Trophoblast cell (in vitro differentiated cells and primary cell): ENCODE data around the gene SCN4A.

ENCODE experiments used
- DNase-seq, 2 donors: peaks; one replicate each; pipeline ENCODE4 v3.0.0-alpha.2; 2016
- H2AFZ ChIP-seq: 2 replicates; pipeline ENCODE4 v1.6.1; 2013; ENCODE audit warnings: low read length, moderate library complexity, mild to moderate bottlenecking; ENCODE audit not compliant: insufficient read depth, poor library complexity
- H2AK5ac ChIP-seq: 2 replicates; pipeline ENCODE4 v1.6.1; 2013; ENCODE audit warnings: mild to moderate bottlenecking, low read length
- H2BK120ac ChIP-seq: 2 replicates; pipeline ENCODE4 v1.6.1; 2013; ENCODE audit warnings: low read length, mild to moderate bottlenecking, moderate library complexity; ENCODE audit not compliant: insufficient read depth, poor library complexity
- H2BK12ac ChIP-seq: 2 replicates; pipeline ENCODE4 v1.6.1; 2013; ENCODE audit warnings: mild to moderate bottlenecking, low read length, moderate library complexity
- H2BK5ac ChIP-seq: 2 replicates; pipeline ENCODE4 v1.6.1; 2013; ENCODE audit warnings: low read length, low read depth, moderate library complexity, mild to moderate bottlenecking; ENCODE audit not compliant: poor library complexity
- H3K14ac ChIP-seq: 2 replicates; pipeline ENCODE4 v1.6.1; 2013; ENCODE audit warnings: mild to moderate bottlenecking, low read length
- H3K18ac ChIP-seq: 2 replicates; pipeline ENCODE4 v1.6.1; 2013; ENCODE audit warnings: mild to moderate bottlenecking, low read length
- H3K23ac ChIP-seq: 2 replicates; pipeline ENCODE4 v1.6.1; 2013; ENCODE audit warnings: low read length
- H3K27ac ChIP-seq: 2 replicates; pipeline ENCODE4 v1.5.1; 2013; ENCODE audit warnings: low read depth, mild to moderate bottlenecking, inconsistent platforms, low read length, moderate library complexity
- H3K27me3 ChIP-seq: 2 replicates; pipeline ENCODE4 v1.6.1; 2013; ENCODE audit warnings: inconsistent platforms, mild to moderate bottlenecking, low read length, moderate library complexity; ENCODE audit not compliant: insufficient read depth
- H3K36me3 ChIP-seq, 2 experiments: 1 replicate in 1 of 2; 2 replicates in 1 of 2; pipeline ENCODE4 v1.6.1; 2013; ENCODE audit warnings: low read length in 2 of 2, mild to moderate bottlenecking in 2 of 2, moderate library complexity in 1 of 2; ENCODE audit not compliant: insufficient read depth in 2 of 2, control insufficient read depth in 1 of 2
- H3K4ac ChIP-seq: 2 replicates; pipeline ENCODE4 v1.6.1; 2013; ENCODE audit warnings: low read depth, mild to moderate bottlenecking, low read length, moderate library complexity
- H3K4me1 ChIP-seq, 2 experiments: 1 replicate in 1 of 2; 2 replicates in 1 of 2; pipeline ENCODE4 v1.6.1; 2013; ENCODE audit warnings: low read length in 2 of 2, mild to moderate bottlenecking in 2 of 2, moderate library complexity in 1 of 2; ENCODE audit not compliant: insufficient read depth in 2 of 2, control insufficient read depth in 1 of 2
- H3K4me2 ChIP-seq: 2 replicates; pipeline ENCODE4 v1.6.1; 2013; ENCODE audit warnings: inconsistent platforms, mild to moderate bottlenecking, low read length, moderate library complexity
- H3K4me3 ChIP-seq: 2 replicates; pipeline ENCODE4 v1.5.1; 2013; ENCODE audit warnings: mild to moderate bottlenecking, low read depth, low read length, inconsistent platforms
- H3K79me1 ChIP-seq: one replicate; pipeline ENCODE4 v1.6.1; 2013; ENCODE audit warnings: low read length
- H3K79me2 ChIP-seq: 2 replicates; pipeline ENCODE4 v1.6.1; 2013; ENCODE audit warnings: low read length, mild to moderate bottlenecking; ENCODE audit not compliant: control insufficient read depth, insufficient read depth, poor library complexity
- H3K9ac ChIP-seq: 2 replicates; pipeline ENCODE4 v1.6.1; 2013; ENCODE audit warnings: mild to moderate bottlenecking, low read length
- H3K9me3 ChIP-seq: 2 replicates; pipeline ENCODE4 v1.6.1; 2013; ENCODE audit warnings: low read depth, mild to moderate bottlenecking, control low read depth, inconsistent platforms, low read length; ENCODE audit not compliant: insufficient read depth
- H4K12ac ChIP-seq: 2 replicates; pipeline ENCODE4 v1.6.1; 2013; ENCODE audit warnings: low read depth, mild to moderate bottlenecking, low read length, moderate library complexity
- H4K8ac ChIP-seq: 2 replicates; pipeline ENCODE4 v1.6.1; 2013; ENCODE audit warnings: low read depth, mild to moderate bottlenecking, low read length, moderate library complexity
- H4K91ac ChIP-seq: one replicate; pipeline ENCODE4 v1.6.1; 2013; ENCODE audit warnings: low read depth, mild to moderate bottlenecking, low read length, moderate library complexity
- WGBS: extraction: QIAGEN DNeasy Blood & Tissue Kit; methylation state at CpG from one replicate; pipeline ENCODE4 v1.1.7; 2013; ENCODE audit warnings: missing lambda C conversion rate; ENCODE audit not compliant: insufficient read length, insufficient coverage; ENCODE audit errors: extremely low coverage; 5-methylcytosine and 5-hydroxymethylcytosine counted together

The SCN4A gene

GRCh38 chr17:63943745-63944144 lies 29.0 kb downstream of the SCN4A start:
- H2AFZ ChIP-seq, result no peak overlapping the region
- no peak overlapping the region for H3K4me3 ChIP-seq
- H2BK12ac ChIP-seq, result no peak overlapping the region
- no peak overlapping the region for H3K9ac ChIP-seq
- no peak overlapping the region for H3K27ac ChIP-seq
- H2BK120ac ChIP-seq, result no peak overlapping the region
- no peaks in the 10 kb centered on the region for H3K27me3 ChIP-seq
- no peak overlapping the region for H3K4me2 ChIP-seq
- no peaks in the 10 kb centered on the region for H3K79me1 ChIP-seq
- H3K36me3 ChIP-seq, result no peaks in the 10 kb centered on the region
- H3K18ac ChIP-seq, result no peak overlapping the region
- no peak overlapping the region for H3K4ac ChIP-seq
- H2BK5ac ChIP-seq, result no peak overlapping the region
- WGBS, result no CpG with 5 or more reads among the region's 9 CpGs
- H4K91ac ChIP-seq, result no peak overlapping the region
- H3K14ac ChIP-seq, result no peak overlapping the region
- H3K23ac ChIP-seq, result no peak overlapping the region
- DNase-seq, result no peak
- H3K4me1 ChIP-seq, result no peaks in the 10 kb centered on the region
- no peak overlapping the region for H4K8ac ChIP-seq
- H2AK5ac ChIP-seq, result no peak overlapping the region
- H3K79me2 ChIP-seq, result no peaks in the 10 kb centered on the region
- no peak overlapping the region for H4K12ac ChIP-seq
- H3K9me3 ChIP-seq, result no peaks in the 10 kb centered on the region

GRCh38 chr17:63942309-63942985 lies 30.3 kb downstream of the SCN4A start:
- Histone ChIP-seq H4K12ac (no peak overlapping the region), H3K4me3 (no peak overlapping the region)
- WGBS, result no CpG with 5 or more reads among the region's 21 CpGs

GRCh38 chr17:63941751-63942150 lies 31.0 kb downstream of the SCN4A start:
- H3K14ac ChIP-seq, result no peak overlapping the region
- H3K9ac ChIP-seq, result no peak overlapping the region
- no peaks in the 10 kb centered on the region for H3K9me3 ChIP-seq
- no peak overlapping the region for H3K4ac ChIP-seq
- WGBS, result no CpG with 5 or more reads among the region's 23 CpGs
- H3K27ac ChIP-seq, result no peak overlapping the region
- H4K91ac ChIP-seq, result no peak overlapping the region
- H3K79me2 ChIP-seq, result no peaks in the 10 kb centered on the region
- H2BK120ac ChIP-seq, result no peak overlapping the region
- no peak overlapping the region for H4K12ac ChIP-seq
- no peak overlapping the region for H2AK5ac ChIP-seq
- H2BK12ac ChIP-seq, result no peak overlapping the region
- no peak for DNase-seq
- no peak overlapping the region for H2BK5ac ChIP-seq
- H3K4me2 ChIP-seq, result no peak overlapping the region
- H3K27me3 ChIP-seq, result no peaks in the 10 kb centered on the region
- H2AFZ ChIP-seq, result no peak overlapping the region
- no peaks in the 10 kb centered on the region for H3K4me1 ChIP-seq
- H3K18ac ChIP-seq, result no peak overlapping the region
- H3K4me3 ChIP-seq, result no peak overlapping the region
- H4K8ac ChIP-seq, result no peak overlapping the region
- no peaks in the 10 kb centered on the region for H3K79me1 ChIP-seq
- no peaks in the 10 kb centered on the region for H3K36me3 ChIP-seq
- no peak overlapping the region for H3K23ac ChIP-seq

More at GRCh38 chr17:63942309-63942985, 30.3 kb downstream of the SCN4A start:
- Histone ChIP-seq H3K18ac (no peak overlapping the region), H4K91ac (no peak overlapping the region), H3K36me3 (no peaks in the 10 kb centered on the region), H3K4me2 (no peak overlapping the region), H2AK5ac (no peak overlapping the region), H3K4ac (no peak overlapping the region), H2AFZ (no peak overlapping the region), H2BK120ac (no peak overlapping the region), H2BK5ac (no peak overlapping the region), H3K14ac (no peak overlapping the region), H3K9ac (no peak overlapping the region), H3K23ac (no peak overlapping the region), H3K79me1 (no peaks in the 10 kb centered on the region), H3K79me2 (no peaks in the 10 kb centered on the region), H3K4me1 (no peaks in the 10 kb centered on the region), H3K27ac (no peak overlapping the region), H3K27me3 (no peaks in the 10 kb centered on the region), H2BK12ac (no peak overlapping the region), H3K9me3 (no peaks in the 10 kb centered on the region), H4K8ac (no peak overlapping the region)
- no peak for DNase-seq

DNA sequence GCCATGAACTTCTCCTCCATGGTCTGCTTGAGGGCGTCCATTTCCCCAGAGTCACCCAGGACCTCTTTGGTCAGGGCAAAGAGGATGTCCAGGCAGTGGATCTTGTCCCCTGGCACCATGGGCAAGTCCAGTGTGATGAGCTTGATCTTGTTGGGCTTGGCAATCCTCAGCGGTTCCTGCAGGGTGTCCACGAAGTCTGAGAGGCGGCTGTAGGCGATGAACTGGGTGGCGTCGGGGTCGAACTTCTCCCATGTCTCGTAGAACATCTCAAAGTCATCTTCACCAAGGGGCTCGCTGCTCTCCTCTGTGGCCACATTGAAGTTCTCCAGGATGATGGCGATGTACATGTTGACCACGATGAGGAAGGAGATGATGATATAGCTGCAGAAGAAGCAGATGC lies 31.6 kb downstream of the SCN4A start:
- WGBS, result no CpG with 5 or more reads among the region's 12 CpGs

More for the DNA sequence above, 31.6 kb downstream of the SCN4A start:
- Histone ChIP-seq H4K12ac (no peak overlapping the region), H3K27ac (no peak overlapping the region), H3K36me3 (no peaks in the 10 kb centered on the region), H4K91ac (no peak overlapping the region), H2BK120ac (no peak overlapping the region), H3K4ac (no peak overlapping the region), H3K4me2 (no peak overlapping the region), H3K79me1 (no peaks in the 10 kb centered on the region), H2BK12ac (no peak overlapping the region), H3K4me3 (no peak overlapping the region), H3K23ac (no peak overlapping the region), H3K14ac (no peak overlapping the region), H3K9ac (no peak overlapping the region), H3K27me3 (no peaks in the 10 kb centered on the region), H3K4me1 (no peaks in the 10 kb centered on the region), H3K9me3 (no peaks in the 10 kb centered on the region), H3K18ac (no peak overlapping the region), H2AFZ (no peak overlapping the region), H4K8ac (no peak overlapping the region), H2BK5ac (no peak overlapping the region), H2AK5ac (no peak overlapping the region), H3K79me2 (no peaks in the 10 kb centered on the region)
- DNase-seq, result no peak
